ENCODE results near the gene FBRSL1.

The FBRSL1 gene

DNA sequence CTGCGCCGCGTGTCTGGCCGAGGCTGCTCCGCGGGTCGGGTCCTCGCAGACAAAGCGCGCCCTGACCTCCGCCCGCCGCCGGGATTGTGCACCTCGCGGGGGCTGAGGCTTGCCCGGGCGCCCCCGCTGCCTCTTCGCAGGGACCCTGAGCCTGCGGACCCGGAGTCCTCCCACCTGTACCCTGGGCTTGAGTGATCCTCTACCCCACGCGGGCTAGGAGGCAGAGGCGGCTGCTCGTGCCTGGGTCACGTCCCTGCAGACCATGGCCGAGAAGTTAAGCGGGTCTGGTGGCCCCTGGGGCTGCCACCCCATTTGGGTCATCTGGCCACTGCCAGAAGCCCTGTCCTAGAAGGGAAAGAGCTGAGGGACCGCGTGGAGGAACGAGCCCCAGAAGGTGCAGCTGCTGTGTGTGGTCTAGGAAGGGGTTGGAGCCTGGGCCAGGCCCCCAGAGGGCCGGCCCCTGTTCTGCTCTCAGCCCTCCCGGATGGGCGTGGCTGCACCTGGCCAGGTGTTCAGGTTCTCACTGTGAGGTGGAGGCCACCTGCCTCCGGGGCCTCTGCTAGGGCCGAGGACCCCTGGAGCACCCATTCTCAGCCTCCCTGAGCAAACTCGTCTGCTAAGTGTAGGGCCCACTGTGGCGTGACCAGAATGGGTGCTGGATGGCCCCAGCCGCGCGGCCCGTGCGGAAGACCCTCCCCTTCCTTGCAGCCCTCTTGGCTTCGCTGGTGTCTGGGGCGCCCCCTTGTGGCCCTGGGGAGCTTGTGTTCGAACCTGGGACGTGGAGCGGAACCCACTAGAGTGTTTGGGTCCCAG, 70.9 kb downstream of the FBRSL1 start:
- peak; percentile 61 to 80 for DNase-seq
